GM12892 (cell line): ENCODE data around the gene KCNN2.

ENCODE experiments used
- POLR2A ChIP-seq: IDR thresholded peaks from 2 replicates; pipeline ENCODE4 v1.6.1; 2011; ENCODE audit warnings: low read depth, low read length, control low read depth
- POLR2AphosphoS5 ChIP-seq: IDR thresholded peaks from 2 replicates; pipeline ENCODE4 v1.6.1; 2011; ENCODE audit warnings: low read depth, low read length, control low read depth
- TAF1 ChIP-seq: IDR thresholded peaks from 2 replicates; pipeline ENCODE4 v1.6.1; 2011; ENCODE audit warnings: low read depth, mild to moderate bottlenecking, control low read depth, low read length, borderline replicate concordance

GRCh38 chr5:114316167-114316566 lies 45.7 kb upstream of the KCNN2 start:
- TF ChIP-seq POLR2AphosphoS5 (no peak), POLR2A (no peak), TAF1 (no peak)
